Keratinocyte (primary cell): ENCODE measurements around the gene CERKL. TPM values are rescaled to one million over a fixed set of nuclear protein-coding genes. Genes with fewer than 3 reads are reported as not detected.

Source experiments
- DNase-seq: peaks from one replicate; pipeline ENCODE4 v3.0.0-alpha.2; 2011; ENCODE audit warnings: low read depth, missing footprints, low spot score
- FAIRE-seq: peaks from 2 replicates; lab custom pipeline; 2011; peaks lifted over from hg19 to GRCh38; lab: Jason Lieb, UNC
- H2AFZ ChIP-seq: 2 replicates; pipeline ENCODE4 v1.6.0; 2012; ENCODE audit warnings: low read length, control low read depth, inconsistent platforms; ENCODE audit not compliant: control insufficient read depth
- H3K27ac ChIP-seq: 2 replicates; pipeline ENCODE4 v1.5.1; 2011; ENCODE audit warnings: low read length; ENCODE audit not compliant: control insufficient read depth, insufficient read depth
- H3K27me3 ChIP-seq: 3 replicates; pipeline ENCODE4 v1.6.0; 2011; ENCODE audit warnings: low read length; ENCODE audit not compliant: control insufficient read depth, insufficient read depth; ENCODE audit errors: extremely low read depth
- H3K36me3 ChIP-seq, 2 experiments: 2 replicates in 1 of 2; 3 replicates in 1 of 2; pipeline ENCODE4 v1.5.1; 2011; ENCODE audit warnings: low read length in 2 of 2, mild to moderate bottlenecking in 1 of 2; ENCODE audit not compliant: control insufficient read depth in 2 of 2, insufficient read depth in 2 of 2; ENCODE audit errors: extremely low read depth in 1 of 2
- H3K4me1 ChIP-seq: 3 replicates; pipeline ENCODE4 v1.5.1; 2011; ENCODE audit warnings: low read length; ENCODE audit not compliant: control insufficient read depth, insufficient read depth; ENCODE audit errors: extremely low read depth
- H3K4me2 ChIP-seq: 3 replicates; pipeline ENCODE4 v1.6.0; 2011; ENCODE audit warnings: low read depth, low read length; ENCODE audit not compliant: control insufficient read depth, insufficient read depth; ENCODE audit errors: extremely low read depth
- H3K4me3 ChIP-seq, 3 experiments: fragments of 200-600 bp in 1 of 3; sonication (generic) in 1 of 3; 2 replicates in 2 of 3; 3 replicates in 1 of 3; pipeline ENCODE4 v1.5.1; 2011 to 2016; ENCODE audit warnings: low read length in 3 of 3, mild to moderate bottlenecking in 3 of 3, control low read depth in 2 of 3, inconsistent platforms in 1 of 3, low read depth in 1 of 3, mixed read lengths in 1 of 3, mixed run types in 1 of 3, moderate library complexity in 1 of 3; ENCODE audit not compliant: control insufficient read depth in 2 of 3, insufficient read depth in 2 of 3; ENCODE audit errors: extremely low read depth in 1 of 3
- H3K79me2 ChIP-seq: 2 replicates; pipeline ENCODE4 v1.6.0; 2012; ENCODE audit warnings: low read length; ENCODE audit not compliant: control insufficient read depth, insufficient read depth
- H3K9ac ChIP-seq: 3 replicates; pipeline ENCODE4 v1.6.0; 2011; ENCODE audit warnings: low read length; ENCODE audit not compliant: control insufficient read depth, insufficient read depth; ENCODE audit errors: extremely low read depth
- H3K9me1 ChIP-seq: 3 replicates; pipeline ENCODE4 v1.6.0; 2011; ENCODE audit warnings: low read length; ENCODE audit not compliant: control insufficient read depth, insufficient read depth; ENCODE audit errors: extremely low read depth
- H3K9me3 ChIP-seq: 2 replicates; pipeline ENCODE4 v1.5.1; 2012; ENCODE audit warnings: low read depth, low read length; ENCODE audit not compliant: control insufficient read depth
- H4K20me1 ChIP-seq: 3 replicates; pipeline ENCODE4 v1.6.0; 2011; ENCODE audit warnings: low read length; ENCODE audit not compliant: control insufficient read depth, insufficient read depth; ENCODE audit errors: extremely low read depth
- CTCF ChIP-seq, 3 experiments: IDR thresholded peaks in 1 of 3; conservative IDR thresholded peaks in 1 of 3; optimal IDR thresholded peaks in 1 of 3; 2 replicates in 2 of 3; 3 replicates in 1 of 3; pipeline versions ENCODE3 to v1.5.1; 2011; ENCODE audit warnings: low read length in 3 of 3, mild to moderate bottlenecking in 3 of 3, moderate library complexity in 2 of 3, control low read depth in 1 of 3, inconsistent platforms in 1 of 3; ENCODE audit not compliant: insufficient read depth in 2 of 3; ENCODE audit errors: extremely low read depth in 1 of 3
- EZH2 ChIP-seq: IDR thresholded peaks from one replicate; pipeline ENCODE4 v1.6.1; 2012; ENCODE audit warnings: inconsistent platforms, mild to moderate bottlenecking, low read length, moderate library complexity
- dilution Hi-C: fragments of 300-500 bp; cut with MboI; formaldehyde crosslinking; loops from one replicate; pipeline ENCODE4 v1.7.0; 2020; ENCODE audit warnings: low sequenced_read_pairs; ENCODE audit not compliant: extremely low pct_ligation_motif_present
- polyA plus RNA-seq, 5 experiments: library from polyadenylated mRNA; depleted of rRNA in 3 of 5; stranded (reverse) in 3 of 5; stranded (forward) in 1 of 5; unstranded in 1 of 5; fragments of >200 nt; gene quantifications; 1 replicate in 1 of 5; 2 replicates in 3 of 5; 3 replicates in 1 of 5; pipeline versions ENCODE4 v1.2.1 to v1.2.3, GENCODE V29; 2011 to 2012; ENCODE audit warnings: missing spikeins in 2 of 5, low read depth in 1 of 5, low replicate concordance in 1 of 5

Gene CERKL
- polyA plus RNA-seq, 1 donor (not counting 4 experiments of a cell fraction or from before 2014, with no cell fraction given), result 0.03 TPM

- H3K4me1 ChIP-seq, result no peaks in the 10 kb centered on the region
- no peak for FAIRE-seq
- no peaks in the 10 kb centered on the region for H3K9me1 ChIP-seq
- peaks cover 28% of the 10 kb centered on the region for H3K27me3 ChIP-seq
- TF ChIP-seq CTCF (optimal IDR thresholded peaks at IDR 0.05 in 1 of 3, IDR thresholded peaks at IDR 0.05 in 1 of 3, conservative IDR thresholded peaks at IDR 0.05 in 1 of 3; ENCODE audit: extremely low read depth in 1 of 3, insufficient read depth in 2 of 3, low read length in 3 of 3), result no peak
- no peak for TF ChIP-seq EZH2
- no peaks in the 10 kb centered on the region for H3K36me3 ChIP-seq
- dilution Hi-C loops, result no loop called here
- no peak overlapping the region for H3K4me3 ChIP-seq
- no peak for DNase-seq
- H3K27ac ChIP-seq, result no peak overlapping the region
- H3K9me3 ChIP-seq, result no peaks in the 10 kb centered on the region
- no peaks in the 10 kb centered on the region for H4K20me1 ChIP-seq
- H3K79me2 ChIP-seq, result no peaks in the 10 kb centered on the region
- no peak overlapping the region for H3K9ac ChIP-seq
- no peak overlapping the region for H2AFZ ChIP-seq
- no peak overlapping the region for H3K4me2 ChIP-seq
Measured at GRCh38 chr2:181658444-181658843, 1.5 kb upstream of the CERKL start.

DNA sequence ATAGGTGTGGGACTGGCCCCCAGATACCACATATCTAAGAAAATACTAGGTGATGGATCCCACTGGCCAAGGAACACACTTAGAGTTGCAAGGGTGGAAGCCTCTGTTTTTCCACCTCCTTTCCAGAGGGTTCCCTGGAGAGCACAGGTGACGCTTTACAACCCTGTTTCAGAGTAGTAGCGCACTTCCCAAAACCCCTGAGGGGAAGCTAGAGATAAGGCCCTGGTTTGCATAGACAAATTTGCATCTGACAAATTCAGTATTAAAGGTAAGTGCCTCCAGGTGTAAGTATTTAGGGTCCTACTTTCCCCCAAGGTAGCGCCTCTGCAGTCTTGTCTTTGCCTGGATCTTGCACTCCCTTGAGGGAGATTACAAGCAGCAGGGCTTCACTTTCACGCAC lies 474 bp upstream of the CERKL start:
- no peak for DNase-seq
- H3K4me1 ChIP-seq, result no peaks in the 10 kb centered on the region
- H3K4me2 ChIP-seq, result peak overlapping the region; percentile 78
- H3K4me3 ChIP-seq, result peak overlapping the region in 1 of 3 experiments; percentile 61
- dilution Hi-C loops, result no loop called here
- no peak for FAIRE-seq
- no peaks in the 10 kb centered on the region for H3K9me1 ChIP-seq
- H3K36me3 ChIP-seq, result no peaks in the 10 kb centered on the region
- no peaks in the 10 kb centered on the region for H4K20me1 ChIP-seq
- H3K27ac ChIP-seq, result no peak overlapping the region
- H3K9me3 ChIP-seq, result no peaks in the 10 kb centered on the region
- TF ChIP-seq EZH2 (no peak), CTCF (optimal IDR thresholded peaks at IDR 0.05 in 1 of 3, IDR thresholded peaks at IDR 0.05 in 1 of 3, conservative IDR thresholded peaks at IDR 0.05 in 1 of 3; ENCODE audit: extremely low read depth in 1 of 3, insufficient read depth in 2 of 3, low read length in 3 of 3) (no peak)
- H3K79me2 ChIP-seq, result no peaks in the 10 kb centered on the region
- peaks cover 28% of the 10 kb centered on the region for H3K27me3 ChIP-seq
- H2AFZ ChIP-seq, result no peak overlapping the region
- no peak overlapping the region for H3K9ac ChIP-seq
